HUES6 (cell line): ENCODE results near the gene PCDH8.

Source experiments
- H3K27ac ChIP-seq: 2 replicates; pipeline ENCODE4 v1.7.0; 2013; ENCODE audit warnings: low read depth, mild to moderate bottlenecking, low read length, inconsistent platforms
- H3K27me3 ChIP-seq: 2 replicates; pipeline ENCODE4 v1.6.1; 2013; ENCODE audit warnings: low read length; ENCODE audit not compliant: control insufficient read depth, insufficient read depth
- H3K36me3 ChIP-seq: 2 replicates; pipeline ENCODE4 v1.6.1; 2013; ENCODE audit warnings: low read length; ENCODE audit not compliant: control insufficient read depth, insufficient read depth
- H3K4me1 ChIP-seq: 2 replicates; pipeline ENCODE4 v1.6.1; 2013; ENCODE audit warnings: low read length; ENCODE audit not compliant: control insufficient read depth, insufficient read depth
- H3K4me3 ChIP-seq: 2 replicates; pipeline ENCODE4 v1.5.1; 2013; ENCODE audit warnings: low read depth, low read length
- H3K9ac ChIP-seq: one replicate; pipeline ENCODE4 v1.6.1; 2013; ENCODE audit warnings: mild to moderate bottlenecking, low read length
- H3K9me3 ChIP-seq: 2 replicates; pipeline ENCODE4 v1.6.1; 2013; ENCODE audit warnings: low read depth, low read length; ENCODE audit not compliant: control insufficient read depth, insufficient read depth

PCDH8 gene

DNA sequence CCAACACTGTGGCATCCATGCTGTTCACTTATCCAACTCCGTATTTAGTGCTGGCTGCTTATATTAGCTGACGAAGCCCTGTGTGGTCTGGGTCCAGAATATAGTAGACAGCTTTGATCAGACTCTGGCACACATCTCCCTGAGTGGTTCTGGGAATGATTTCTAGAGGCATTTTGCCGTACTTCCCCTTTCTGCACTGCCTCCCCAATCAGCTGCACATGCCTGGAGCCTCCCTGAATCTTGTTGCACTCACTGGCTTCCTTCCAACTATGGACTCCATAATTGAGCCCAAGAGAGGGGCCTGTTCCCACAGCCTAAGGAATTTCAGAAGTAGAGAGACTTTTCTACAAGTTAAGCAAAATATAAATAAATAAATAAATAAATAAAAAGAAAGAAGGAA lies 30.4 kb upstream of the PCDH8 start:
- Histone ChIP-seq H3K9ac (no peak overlapping the region), H3K27me3 (peaks cover 25% of the 10 kb centered on the region)

DNA sequence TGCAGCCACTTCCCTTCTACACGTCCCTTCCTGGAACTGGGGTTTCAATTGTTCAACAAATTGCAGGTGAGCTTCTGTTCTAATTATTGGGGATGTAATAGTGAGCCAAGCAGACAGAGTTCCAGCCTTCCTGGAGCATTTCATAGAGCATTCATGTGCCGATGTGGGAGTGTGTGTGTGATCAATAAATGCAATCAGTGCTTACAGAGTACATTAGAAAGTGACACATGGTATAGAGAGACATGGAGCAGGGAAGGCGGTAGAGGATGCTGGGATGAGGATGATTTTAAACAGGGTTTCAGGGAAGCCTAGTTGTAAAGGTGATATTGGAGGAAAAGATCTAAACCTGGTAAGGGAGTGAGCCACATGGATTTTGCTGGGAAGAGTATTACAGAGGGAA lies 21.7 kb upstream of the PCDH8 start:
- peaks cover 12% of the 10 kb centered on the region for H3K4me1 ChIP-seq
- H3K36me3 ChIP-seq, result no peaks in the 10 kb centered on the region
- no peak overlapping the region for H3K4me3 ChIP-seq
- no peak overlapping the region for H3K9ac ChIP-seq
- H3K27me3 ChIP-seq, result peaks cover 9% of the 10 kb centered on the region
- no peak overlapping the region for H3K27ac ChIP-seq
- H3K9me3 ChIP-seq, result peaks cover 11% of the 10 kb centered on the region

More for the DNA sequence above, 30.4 kb upstream of the PCDH8 start:
- no peaks in the 10 kb centered on the region for H3K36me3 ChIP-seq
- peaks cover 13% of the 10 kb centered on the region for H3K9me3 ChIP-seq
- H3K4me1 ChIP-seq, result peaks cover 38% of the 10 kb centered on the region
- H3K27ac ChIP-seq, result no peak overlapping the region
- no peak overlapping the region for H3K4me3 ChIP-seq

DNA sequence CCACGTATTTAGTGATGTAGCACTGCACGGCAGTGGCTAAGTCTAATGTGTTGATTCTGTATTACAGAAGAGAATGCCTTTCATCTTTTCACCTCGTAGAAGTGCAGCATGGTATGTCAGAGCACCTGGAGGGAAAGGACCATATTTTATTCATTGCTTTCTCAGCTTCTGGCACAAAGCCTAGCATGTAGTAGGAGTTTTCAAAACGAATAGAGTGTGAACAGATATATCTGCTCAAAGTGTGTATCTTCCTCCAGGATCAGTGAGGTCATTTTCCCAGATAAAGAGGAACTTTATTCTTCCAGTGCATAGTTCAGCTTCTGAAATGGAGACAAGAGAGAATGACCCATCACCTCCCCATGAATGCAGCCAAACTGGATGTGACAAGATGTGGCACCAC lies 21.2 kb upstream of the PCDH8 start:
- H3K9ac ChIP-seq, result no peak overlapping the region
- no peaks in the 10 kb centered on the region for H3K36me3 ChIP-seq
- no peak overlapping the region for H3K4me3 ChIP-seq
- H3K27ac ChIP-seq, result no peak overlapping the region
- peaks cover 12% of the 10 kb centered on the region for H3K4me1 ChIP-seq
- H3K9me3 ChIP-seq, result peaks cover 8% of the 10 kb centered on the region
- peaks cover 9% of the 10 kb centered on the region for H3K27me3 ChIP-seq

DNA sequence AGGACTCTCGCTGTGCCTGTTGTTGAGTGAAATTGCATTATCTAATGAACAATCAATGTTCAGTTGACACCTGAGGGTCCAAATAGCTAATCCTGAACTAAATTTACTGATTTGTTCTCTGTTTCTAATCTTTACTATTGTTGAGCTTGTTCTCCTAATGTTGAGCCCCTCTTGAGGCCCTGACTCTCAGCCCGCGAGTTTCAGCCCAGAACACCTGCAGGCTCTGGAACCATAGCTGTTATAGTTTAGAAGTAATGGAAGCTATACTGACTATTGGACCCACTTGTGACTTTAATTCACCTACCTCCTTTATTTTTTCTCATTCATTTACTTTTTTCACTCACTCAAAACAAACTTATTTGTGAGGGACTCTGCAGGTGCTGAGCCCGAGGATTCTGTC lies 20.6 kb upstream of the PCDH8 start:
- Histone ChIP-seq H3K4me3 (no peak overlapping the region), H3K4me1 (peaks cover 12% of the 10 kb centered on the region), H3K27me3 (peaks cover 9% of the 10 kb centered on the region), H3K36me3 (no peaks in the 10 kb centered on the region), H3K9ac (no peak overlapping the region), H3K27ac (no peak overlapping the region), H3K9me3 (0 out of 2 replicates have a peak, but pooled peaks cover 2% of the 10 kb centered on the region)

GRCh38 chr13:52868190-52868589 lies 19.8 kb upstream of the PCDH8 start:
- no peak overlapping the region for H3K9ac ChIP-seq

GRCh38 chr13:52864941-52865340 lies 16.5 kb upstream of the PCDH8 start:
- Histone ChIP-seq H3K9me3 (no peaks in the 10 kb centered on the region), H3K4me3 (no peak overlapping the region), H3K4me1 (peaks cover 12% of the 10 kb centered on the region), H3K9ac (no peak overlapping the region), H3K36me3 (no peaks in the 10 kb centered on the region), H3K27me3 (peaks cover 4% of the 10 kb centered on the region; the same call in 1 of the 2 replicates), H3K27ac (no peak overlapping the region)

More at GRCh38 chr13:52868190-52868589, 19.8 kb upstream of the PCDH8 start:
- no peaks in the 10 kb centered on the region for H3K9me3 ChIP-seq
- no peaks in the 10 kb centered on the region for H3K36me3 ChIP-seq
- H3K27ac ChIP-seq, result no peak overlapping the region
- peaks cover 9% of the 10 kb centered on the region for H3K27me3 ChIP-seq
- peaks cover 12% of the 10 kb centered on the region for H3K4me1 ChIP-seq
- H3K4me3 ChIP-seq, result no peak overlapping the region

DNA sequence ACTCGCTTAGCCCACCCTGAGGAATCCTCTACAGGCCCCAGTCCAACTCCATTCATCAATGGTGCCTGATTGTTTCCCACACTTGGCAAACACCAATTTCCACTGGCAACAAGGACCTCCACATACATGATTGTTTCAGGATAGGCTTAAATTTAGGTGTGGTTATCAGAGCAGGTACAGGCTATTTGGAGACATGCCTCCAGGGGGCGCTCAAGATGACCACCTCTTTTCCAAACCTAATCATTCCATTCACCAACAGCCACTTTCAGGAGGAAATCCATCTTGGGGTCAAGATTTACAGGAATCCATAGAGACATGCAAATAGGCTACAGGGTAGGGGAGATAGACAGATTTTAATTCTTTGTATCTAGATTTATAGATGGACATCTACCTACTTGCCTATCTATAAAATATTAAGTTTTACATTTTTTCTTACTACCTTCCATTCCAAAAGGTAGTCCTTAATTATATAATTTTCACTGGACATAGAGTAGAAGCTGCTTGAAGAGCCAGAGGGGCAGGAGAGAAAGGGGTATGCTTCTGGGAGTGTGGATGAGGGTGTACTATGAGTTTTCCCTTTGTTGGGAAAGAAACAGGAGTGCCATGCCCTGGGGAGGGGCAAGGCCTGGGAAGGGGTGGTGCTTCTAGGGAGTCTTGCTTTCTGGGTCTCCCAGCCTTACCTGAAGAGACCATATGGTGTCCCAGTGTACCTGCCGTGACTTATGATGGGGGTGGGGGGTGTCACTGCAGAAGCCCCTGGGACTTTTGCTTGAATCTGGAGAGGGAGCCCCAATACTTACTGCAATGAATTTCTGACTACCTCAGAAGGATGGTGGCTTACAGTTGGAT lies 14.1 kb upstream of the PCDH8 start:
- no peak overlapping the region for H3K4me3 ChIP-seq
- H3K9ac ChIP-seq, result no peak overlapping the region
- H3K36me3 ChIP-seq, result no peaks in the 10 kb centered on the region
- peaks cover 4% of the 10 kb centered on the region; the same call in 1 of the 2 replicates for H3K27me3 ChIP-seq
- 0 out of 2 replicates have a peak, but pooled peaks cover 4% of the 10 kb centered on the region for H3K9me3 ChIP-seq
- no peak overlapping the region for H3K27ac ChIP-seq
- H3K4me1 ChIP-seq, result peaks cover 6% of the 10 kb centered on the region

DNA sequence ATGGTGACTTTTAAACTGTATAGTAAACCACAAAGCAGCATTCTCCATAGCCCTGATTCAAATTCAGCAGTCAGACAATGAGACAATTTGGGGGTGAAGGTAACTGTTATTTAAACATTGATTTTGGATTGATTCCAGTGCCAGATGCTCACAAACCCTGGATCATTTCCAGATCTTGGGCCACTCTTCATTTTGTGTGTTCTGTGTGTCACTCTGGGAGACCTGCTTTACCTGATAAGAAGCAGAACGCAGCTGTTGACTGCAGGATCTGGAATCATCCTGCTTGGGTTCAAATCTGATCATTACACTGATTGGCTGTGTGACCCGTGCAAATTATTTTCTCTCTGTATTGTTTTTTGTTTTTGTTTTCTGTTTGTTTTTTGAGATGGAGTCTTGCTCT lies 4.0 kb upstream of the PCDH8 start:
- H3K27ac ChIP-seq, result no peak overlapping the region
- peaks cover 39% of the 10 kb centered on the region for H3K27me3 ChIP-seq
- 0 out of 2 replicates have a peak overlapping the region, but pooled peaks have one; percentile 86 for H3K4me3 ChIP-seq
- no peaks in the 10 kb centered on the region for H3K9me3 ChIP-seq
- H3K4me1 ChIP-seq, result peaks cover 21% of the 10 kb centered on the region
- H3K36me3 ChIP-seq, result no peaks in the 10 kb centered on the region
- no peak overlapping the region for H3K9ac ChIP-seq

GRCh38 chr13:52851137-52851962 lies 2.9 kb upstream of the PCDH8 start:
- H3K4me1 ChIP-seq, result peaks cover 25% of the 10 kb centered on the region
- H3K27me3 ChIP-seq, result peaks cover 50% of the 10 kb centered on the region
- H3K9ac ChIP-seq, result peak overlapping the region; percentile 82
- H3K36me3 ChIP-seq, result no peaks in the 10 kb centered on the region
- no peaks in the 10 kb centered on the region for H3K9me3 ChIP-seq
- peak overlapping the region; percentile 79 for H3K27ac ChIP-seq
- peak overlapping the region; percentile 86 for H3K4me3 ChIP-seq

DNA sequence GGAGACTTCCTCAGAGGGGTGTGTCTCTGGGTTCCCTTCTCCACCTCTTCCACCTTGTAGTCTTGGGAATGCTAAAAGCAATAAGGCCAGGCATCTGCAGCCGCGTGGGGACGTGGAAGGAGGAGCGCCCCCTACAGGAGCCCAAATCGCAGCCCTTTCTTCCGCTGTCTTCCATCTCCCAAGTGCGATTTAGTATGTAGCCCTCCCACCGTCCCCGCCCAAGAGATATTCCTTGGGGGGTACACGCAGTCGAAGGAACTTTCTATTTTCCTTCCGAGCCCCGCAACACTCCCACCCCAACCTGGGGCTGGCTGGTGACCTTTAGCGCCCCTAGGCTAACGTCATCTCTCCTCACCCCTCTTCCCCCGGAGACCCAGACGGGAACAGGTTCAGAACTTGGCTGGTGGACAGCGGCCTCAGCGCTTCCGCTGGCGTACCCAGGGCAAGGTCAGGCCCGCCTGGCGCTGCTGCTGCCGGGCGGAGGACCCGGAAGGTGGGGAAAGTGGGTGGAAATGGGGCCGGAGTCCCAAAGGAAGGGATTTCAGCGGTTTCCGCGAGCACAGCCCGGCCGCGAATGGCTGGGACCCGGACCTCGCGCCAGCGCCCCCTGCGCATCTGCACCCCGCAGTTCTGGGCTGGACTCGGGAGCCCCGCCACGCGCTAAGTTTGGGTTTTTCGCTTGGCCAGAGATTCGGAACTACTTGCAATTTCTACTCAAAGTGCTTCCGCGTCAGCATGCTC lies 2.1 kb upstream of the PCDH8 start:
- peaks cover 25% of the 10 kb centered on the region for H3K4me1 ChIP-seq

More for the DNA sequence above, 2.1 kb upstream of the PCDH8 start:
- H3K4me3 ChIP-seq, result peak overlapping the region; percentile 86
- no peaks in the 10 kb centered on the region for H3K9me3 ChIP-seq
- H3K9ac ChIP-seq, result peak overlapping the region; percentile 82
- peaks cover 55% of the 10 kb centered on the region for H3K27me3 ChIP-seq
- H3K36me3 ChIP-seq, result no peaks in the 10 kb centered on the region
- H3K27ac ChIP-seq, result peak overlapping the region; percentile 79
